ENCODE data around the gene BIRC6.
"Not testable (repeated sequence)": the region's sequence is repeated elsewhere in the genome, so short reads cannot be mapped to it uniquely, and the experiment has no call there.

BIRC6 gene

DNA sequence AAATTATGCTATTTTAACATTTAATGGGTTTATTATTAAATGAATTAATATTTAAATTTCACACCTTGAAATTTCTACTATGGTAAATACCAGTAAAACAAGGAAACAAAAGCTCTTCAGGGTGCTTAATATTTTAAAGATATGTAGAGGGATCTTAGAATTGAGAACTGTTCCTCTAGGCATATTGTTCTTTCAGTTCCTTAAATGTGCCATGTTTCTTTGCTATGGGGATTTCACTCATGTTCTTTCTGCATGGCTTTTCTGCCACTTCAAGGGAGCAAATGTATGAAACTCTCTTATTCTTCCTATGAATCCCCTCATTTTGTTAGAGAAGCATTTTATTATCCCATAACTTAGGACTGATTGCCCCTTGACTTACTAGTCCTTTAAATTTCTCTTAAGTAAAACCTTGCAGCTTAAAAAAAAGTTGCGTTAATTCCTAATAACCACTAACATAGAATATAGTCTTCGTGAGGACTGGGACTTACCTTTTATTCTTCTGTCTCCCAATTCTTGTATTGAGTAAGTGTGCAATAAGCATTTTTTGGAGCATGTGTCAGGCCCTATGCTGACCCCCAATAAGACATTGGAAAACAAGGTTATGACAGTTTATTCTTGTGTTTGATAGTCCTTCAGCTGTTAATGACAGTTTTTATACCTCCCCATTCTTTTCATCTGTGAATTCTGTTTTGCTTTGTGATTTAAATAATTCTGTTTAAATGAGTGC lies 95.7 kb downstream of the BIRC6 start:
- TF ChIP-seq, protein P1, sequence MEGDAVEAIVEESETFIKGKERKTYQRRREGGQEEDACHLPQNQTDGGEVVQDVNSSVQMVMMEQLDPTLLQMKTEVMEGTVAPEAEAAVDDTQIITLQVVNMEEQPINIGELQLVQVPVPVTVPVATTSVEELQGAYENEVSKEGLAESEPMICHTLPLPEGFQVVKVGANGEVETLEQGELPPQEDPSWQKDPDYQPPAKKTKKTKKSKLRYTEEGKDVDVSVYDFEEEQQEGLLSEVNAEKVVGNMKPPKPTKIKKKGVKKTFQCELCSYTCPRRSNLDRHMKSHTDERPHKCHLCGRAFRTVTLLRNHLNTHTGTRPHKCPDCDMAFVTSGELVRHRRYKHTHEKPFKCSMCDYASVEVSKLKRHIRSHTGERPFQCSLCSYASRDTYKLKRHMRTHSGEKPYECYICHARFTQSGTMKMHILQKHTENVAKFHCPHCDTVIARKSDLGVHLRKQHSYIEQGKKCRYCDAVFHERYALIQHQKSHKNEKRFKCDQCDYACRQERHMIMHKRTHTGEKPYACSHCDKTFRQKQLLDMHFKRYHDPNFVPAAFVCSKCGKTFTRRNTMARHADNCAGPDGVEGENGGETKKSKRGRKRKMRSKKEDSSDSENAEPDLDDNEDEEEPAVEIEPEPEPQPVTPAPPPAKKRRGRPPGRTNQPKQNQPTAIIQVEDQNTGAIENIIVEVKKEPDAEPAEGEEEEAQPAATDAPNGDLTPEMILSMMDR (IDR thresholded peaks at IDR 0.05; ENCODE audit: borderline replicate concordance, insufficient read depth, low read depth, low read length) = no peak
- no peak overlapping the region for H3K4me3 ChIP-seq (ENCODE audit: low read depth, low read length)

DNA sequence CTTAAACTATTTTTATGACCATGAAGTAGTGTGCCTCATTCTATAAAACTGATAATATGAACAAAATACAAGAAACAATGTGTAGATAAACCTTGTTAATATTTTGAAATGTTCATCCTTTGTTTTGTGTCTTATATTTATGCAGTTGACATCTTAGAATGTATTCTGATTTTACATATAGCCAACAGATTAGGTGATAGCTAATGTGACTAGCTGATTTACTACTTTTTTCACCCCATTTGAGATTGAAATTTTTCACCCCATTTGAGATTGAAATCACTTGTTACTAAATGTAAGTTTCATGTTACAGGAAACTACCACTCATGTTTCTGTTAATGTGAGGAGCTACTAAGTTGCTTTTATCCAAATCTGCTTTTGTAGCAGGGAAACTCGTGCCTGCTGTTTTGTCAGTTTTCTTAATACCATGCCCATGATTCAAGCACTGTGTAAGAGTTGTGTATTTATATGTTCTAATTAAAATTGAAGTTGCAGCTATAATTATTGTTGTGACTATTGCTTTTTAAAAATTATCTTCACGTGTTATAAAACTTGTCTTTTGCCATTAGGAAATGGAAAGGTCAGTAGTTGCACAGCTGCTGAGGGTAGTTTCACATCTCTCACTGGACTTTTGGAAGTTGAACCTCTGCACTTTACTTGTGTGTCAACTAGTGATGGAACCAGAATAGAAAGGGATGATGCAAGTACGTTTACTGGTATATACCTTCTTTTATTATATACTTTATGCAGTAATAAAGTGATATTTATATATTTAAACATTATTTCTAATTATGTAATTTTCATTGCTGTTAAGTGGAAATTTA lies 96.6 kb downstream of the BIRC6 start:
- H3K4me3 ChIP-seq (ENCODE audit: low read depth, low read length) = no peak overlapping the region
- TF ChIP-seq, protein P1 (IDR thresholded peaks at IDR 0.05; ENCODE audit: borderline replicate concordance, insufficient read depth, low read depth, low read length) = no peak

DNA sequence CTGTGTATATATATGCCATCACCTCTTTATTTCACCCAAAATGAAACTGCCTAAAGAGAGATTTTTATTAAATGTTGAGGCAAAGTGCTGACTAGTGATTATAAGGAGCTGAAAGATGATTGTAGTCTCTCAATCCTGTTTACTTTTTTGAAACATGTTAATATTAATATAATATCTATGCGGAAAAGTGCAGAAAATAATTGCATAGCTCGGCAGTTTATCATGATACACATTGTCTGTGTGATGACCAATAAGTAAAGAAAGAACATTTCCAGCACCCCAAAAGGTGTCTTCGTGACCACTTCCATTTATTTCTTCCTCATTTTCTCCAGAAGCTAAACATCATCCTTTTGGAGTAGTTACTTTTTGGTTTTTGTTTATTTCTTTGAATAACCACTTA lies 99.0 kb downstream of the BIRC6 start:
- TF ChIP-seq, protein P1 (IDR thresholded peaks at IDR 0.05; ENCODE audit: borderline replicate concordance, insufficient read depth, low read depth, low read length) = no peak
- no peak overlapping the region for H3K4me3 ChIP-seq (ENCODE audit: low read depth, low read length)

DNA sequence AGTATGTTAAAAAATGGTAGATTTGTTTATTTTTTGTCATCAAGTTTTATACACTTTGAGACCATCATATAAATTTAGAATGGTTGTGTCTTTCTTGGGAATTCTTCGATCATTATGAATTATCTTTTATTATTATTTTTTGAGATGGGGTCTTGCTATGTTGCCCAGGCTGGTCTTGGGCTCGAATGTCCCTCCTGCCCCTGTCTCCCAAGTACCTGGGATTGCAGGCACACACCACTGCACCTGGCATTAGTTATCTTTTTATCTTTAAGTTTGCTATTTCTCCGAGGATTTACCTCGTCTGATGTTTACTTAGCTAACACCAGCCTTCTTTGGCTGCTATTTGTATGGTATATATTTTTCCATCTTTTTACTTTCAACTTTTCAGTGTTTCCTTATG lies 100.0 kb downstream of the BIRC6 start:
- TF ChIP-seq, protein P1 (IDR thresholded peaks at IDR 0.05; ENCODE audit: borderline replicate concordance, insufficient read depth, low read depth, low read length) = no peak
- H3K4me3 ChIP-seq (ENCODE audit: low read depth, low read length) = no peak overlapping the region

DNA sequence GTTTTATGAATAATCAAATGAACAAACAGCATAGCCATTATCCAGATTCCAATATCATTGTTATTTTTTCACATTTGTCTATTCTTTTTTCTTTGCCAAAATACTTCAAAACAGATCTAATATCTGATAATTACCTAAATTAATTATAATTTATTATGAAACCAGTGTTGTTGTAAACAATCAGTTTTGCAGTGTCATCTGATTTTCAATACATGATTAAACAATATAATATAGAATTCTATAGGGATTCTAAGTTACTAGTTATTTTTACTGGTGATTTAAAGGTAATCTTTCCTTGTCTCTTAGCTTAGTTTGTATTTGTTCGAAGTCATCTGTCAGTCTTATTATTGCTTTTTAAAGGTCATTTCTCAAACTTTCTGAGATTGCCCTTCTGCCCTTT lies 101.0 kb downstream of the BIRC6 start:
- TF ChIP-seq, protein P1 (IDR thresholded peaks at IDR 0.05; ENCODE audit: borderline replicate concordance, insufficient read depth, low read depth, low read length) = no peak
- no peak overlapping the region for H3K4me3 ChIP-seq (ENCODE audit: low read depth, low read length)

DNA sequence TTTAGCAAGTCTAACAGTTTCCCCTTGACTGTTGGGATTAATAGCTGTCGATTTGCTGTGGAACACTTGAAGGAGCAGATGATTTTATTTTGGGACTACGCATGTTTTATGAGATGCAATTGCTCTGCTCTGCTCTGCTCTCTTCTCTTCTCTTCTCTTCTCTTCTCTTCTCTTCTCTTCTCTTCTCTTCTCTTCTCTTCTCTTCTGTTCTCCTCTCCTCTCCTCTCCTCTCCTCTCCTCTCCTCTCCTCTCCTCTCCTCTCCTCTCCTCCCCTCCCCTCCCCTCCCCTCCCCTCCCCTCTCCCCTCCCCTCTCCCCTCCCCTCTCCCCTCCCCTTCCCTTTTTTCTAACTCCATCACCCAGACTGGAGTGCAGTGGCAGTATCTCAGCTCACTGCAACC lies 104.0 kb downstream of the BIRC6 start:
- not testable (repeated sequence) for H3K4me3 ChIP-seq (ENCODE audit: low read depth, low read length)

DNA sequence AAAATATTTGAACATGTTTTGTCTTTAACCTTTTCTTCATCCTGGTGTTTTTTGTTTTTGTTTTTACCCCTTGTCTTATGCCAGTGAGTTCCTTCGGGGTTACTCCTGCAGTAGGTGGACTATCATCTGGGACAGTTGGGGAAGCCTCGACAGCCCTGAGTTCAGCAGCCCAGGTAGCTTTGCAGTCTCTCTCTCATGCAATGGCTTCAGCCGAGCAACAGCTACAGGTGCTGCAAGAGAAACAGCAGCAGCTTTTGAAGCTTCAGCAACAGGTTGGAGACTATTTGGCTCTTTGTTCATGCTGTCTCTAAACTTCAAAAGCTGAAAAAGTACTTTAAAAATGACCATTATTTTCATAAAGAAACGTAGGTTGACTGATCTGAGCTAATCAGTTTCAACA lies 106.3 kb downstream of the BIRC6 start:
- TF ChIP-seq, protein P1 (IDR thresholded peaks at IDR 0.05; ENCODE audit: borderline replicate concordance, insufficient read depth, low read depth, low read length) = no peak
- H3K4me3 ChIP-seq (ENCODE audit: low read depth, low read length) = no peak overlapping the region

Data from GM12875 (cell line).